ENCODE data around the gene TYW5. TPM values are rescaled to one million over a fixed set of nuclear protein-coding genes. Genes with fewer than 3 reads are reported as not detected.
A peak's percentile ranks its signal among the peaks of the same experiment; 100 is the strongest.

TYW5 gene
- total RNA-seq, 1 experiment from 2014 or later, result 9.0 TPM

DNA sequence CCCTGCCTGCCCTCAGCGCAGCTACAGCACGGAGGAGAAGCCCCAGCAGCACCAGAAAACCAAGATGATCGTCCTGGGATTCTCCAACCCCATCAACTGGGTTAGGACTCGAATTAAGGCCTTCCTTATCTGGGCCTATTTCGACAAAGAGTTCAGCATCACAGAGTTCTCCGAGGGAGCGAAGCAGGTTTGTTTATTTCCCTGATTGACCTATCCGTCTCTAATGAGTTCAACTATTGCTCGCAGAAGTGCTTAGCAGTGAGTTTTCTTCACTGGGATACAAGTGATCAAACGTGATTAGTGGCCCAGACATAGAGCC lies 730 bp upstream of the TYW5 start:
- peak overlapping the region; percentile 82 for H3K27ac ChIP-seq (ENCODE audit: low read length)
- TF ChIP-seq, protein P1, sequence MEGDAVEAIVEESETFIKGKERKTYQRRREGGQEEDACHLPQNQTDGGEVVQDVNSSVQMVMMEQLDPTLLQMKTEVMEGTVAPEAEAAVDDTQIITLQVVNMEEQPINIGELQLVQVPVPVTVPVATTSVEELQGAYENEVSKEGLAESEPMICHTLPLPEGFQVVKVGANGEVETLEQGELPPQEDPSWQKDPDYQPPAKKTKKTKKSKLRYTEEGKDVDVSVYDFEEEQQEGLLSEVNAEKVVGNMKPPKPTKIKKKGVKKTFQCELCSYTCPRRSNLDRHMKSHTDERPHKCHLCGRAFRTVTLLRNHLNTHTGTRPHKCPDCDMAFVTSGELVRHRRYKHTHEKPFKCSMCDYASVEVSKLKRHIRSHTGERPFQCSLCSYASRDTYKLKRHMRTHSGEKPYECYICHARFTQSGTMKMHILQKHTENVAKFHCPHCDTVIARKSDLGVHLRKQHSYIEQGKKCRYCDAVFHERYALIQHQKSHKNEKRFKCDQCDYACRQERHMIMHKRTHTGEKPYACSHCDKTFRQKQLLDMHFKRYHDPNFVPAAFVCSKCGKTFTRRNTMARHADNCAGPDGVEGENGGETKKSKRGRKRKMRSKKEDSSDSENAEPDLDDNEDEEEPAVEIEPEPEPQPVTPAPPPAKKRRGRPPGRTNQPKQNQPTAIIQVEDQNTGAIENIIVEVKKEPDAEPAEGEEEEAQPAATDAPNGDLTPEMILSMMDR (conservative IDR thresholded peaks at IDR 0.05; ENCODE audit: low read depth, low read length), result no peak
- no peak for TF ChIP-seq EZH2phosphoT487 (IDR thresholded peaks at IDR 0.05; ENCODE audit: borderline replicate concordance, low read length)
- TF ChIP-seq EZH2 (IDR thresholded peaks at IDR 0.05; ENCODE audit: low read length, unreplicated experiment), result no peak
- peaks cover 20% of the 10 kb centered on the region for H3K4me1 ChIP-seq (ENCODE audit: insufficient read depth, low read length)
- no peak for ATAC-seq
- no peak for DNase-seq
- POLR2A ChIA-PET (ENCODE audit: unreplicated experiment), result no interaction called here
- no peaks in the 10 kb centered on the region for H3F3A ChIP-seq (ENCODE audit: low read length, unreplicated experiment)
- intact Hi-C loops (cut with micrococcal nuclease), result no loop called here
- peaks cover 79% of the 10 kb centered on the region for H3K79me2 ChIP-seq (ENCODE audit: low read length)
- H3K4me3 ChIP-seq (ENCODE audit: low read length), result peak overlapping the region; percentile 94
- H3K27me3 ChIP-seq (ENCODE audit: low read length), result no peaks in the 10 kb centered on the region
- no peaks in the 10 kb centered on the region for H3K9me3 ChIP-seq (ENCODE audit: low read length)
- CTCF ChIA-PET, result no interaction called here
- no peaks in the 10 kb centered on the region for H3K9me2 ChIP-seq (replicated peaks; ENCODE audit: low read length)
- no TSS peak for BruUV-seq (replicated peaks)
- peak overlapping the region; percentile 80 for H2AFZ ChIP-seq (ENCODE audit: low read length)
- peaks cover 16% of the 10 kb centered on the region for H3K36me3 ChIP-seq (ENCODE audit: low read depth, low read length)
- 0 out of 2 replicates have a peak, but pooled peaks cover 4% of the 10 kb centered on the region for H4K20me1 ChIP-seq (ENCODE audit: low read length)
- H3K9ac ChIP-seq (ENCODE audit: low read length), result peak overlapping the region; percentile 84
- H3K4me2 ChIP-seq (ENCODE audit: low read length), result peak overlapping the region; percentile 86

DNA sequence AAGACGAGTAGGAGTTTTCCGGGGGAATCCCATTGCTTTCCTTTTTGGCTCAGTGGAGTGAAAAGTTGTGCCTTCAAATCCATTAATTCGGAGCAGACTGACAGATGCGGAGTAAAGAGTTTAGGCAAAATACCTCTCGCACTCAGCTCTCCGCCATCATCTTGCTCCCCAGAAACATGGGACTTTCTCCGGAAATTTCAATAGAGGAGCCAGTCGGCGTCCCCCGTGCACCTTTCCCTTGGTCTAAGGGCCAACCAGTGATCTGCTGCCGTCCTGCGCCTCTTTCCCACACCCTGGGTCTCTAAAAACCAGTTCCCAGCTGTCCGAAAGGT lies 318 bp downstream of the TYW5 start:
- DNase-seq (peak; percentile 59), ATAC-seq (peak; percentile 64)
- peak overlapping the region; percentile 94 for H3K4me3 ChIP-seq (ENCODE audit: low read length)
- POLR2A ChIA-PET (ENCODE audit: unreplicated experiment), result interaction anchor here (0.6 to 0.7 kb wide), 2 partner anchors 510 to 524 kb away, joined by 3 to 4 read pairs; no protein-coding TSS in a partner anchor
- peaks cover 20% of the 10 kb centered on the region for H3K4me1 ChIP-seq (ENCODE audit: insufficient read depth, low read length)
- H3K9me2 ChIP-seq (replicated peaks; ENCODE audit: low read length), result no peaks in the 10 kb centered on the region
- 0 out of 2 replicates have a peak, but pooled peaks cover 4% of the 10 kb centered on the region for H4K20me1 ChIP-seq (ENCODE audit: low read length)
- TSS peak; percentile 80 for BruUV-seq (replicated peaks)
- no peaks in the 10 kb centered on the region for H3F3A ChIP-seq (ENCODE audit: low read length, unreplicated experiment)
- H3K4me2 ChIP-seq (ENCODE audit: low read length), result peak overlapping the region; percentile 86
- peak overlapping the region; percentile 84 for H3K9ac ChIP-seq (ENCODE audit: low read length)
- CTCF ChIA-PET, result no interaction called here
- TF ChIP-seq, protein P1 (conservative IDR thresholded peaks at IDR 0.05; ENCODE audit: low read depth, low read length), result no peak
- no peak for TF ChIP-seq EZH2phosphoT487 (IDR thresholded peaks at IDR 0.05; ENCODE audit: borderline replicate concordance, low read length)
- TF ChIP-seq EZH2 (IDR thresholded peaks at IDR 0.05; ENCODE audit: low read length, unreplicated experiment), result no peak
- intact Hi-C loops (cut with micrococcal nuclease), result loop anchor here (1.0 kb wide), 1 partner anchor 44 kb away; the partner anchor contains the start of gene C2orf69
- H3K9me3 ChIP-seq (ENCODE audit: low read length), result no peaks in the 10 kb centered on the region
- peak overlapping the region; percentile 82 for H3K27ac ChIP-seq (ENCODE audit: low read length)
- H3K27me3 ChIP-seq (ENCODE audit: low read length), result no peaks in the 10 kb centered on the region
- H3K79me2 ChIP-seq (ENCODE audit: low read length), result peaks cover 89% of the 10 kb centered on the region
- peak overlapping the region; percentile 80 for H2AFZ ChIP-seq (ENCODE audit: low read length)
- H3K36me3 ChIP-seq (ENCODE audit: low read depth, low read length), result peaks cover 20% of the 10 kb centered on the region; the same call in 1 of the 2 replicates

DNA sequence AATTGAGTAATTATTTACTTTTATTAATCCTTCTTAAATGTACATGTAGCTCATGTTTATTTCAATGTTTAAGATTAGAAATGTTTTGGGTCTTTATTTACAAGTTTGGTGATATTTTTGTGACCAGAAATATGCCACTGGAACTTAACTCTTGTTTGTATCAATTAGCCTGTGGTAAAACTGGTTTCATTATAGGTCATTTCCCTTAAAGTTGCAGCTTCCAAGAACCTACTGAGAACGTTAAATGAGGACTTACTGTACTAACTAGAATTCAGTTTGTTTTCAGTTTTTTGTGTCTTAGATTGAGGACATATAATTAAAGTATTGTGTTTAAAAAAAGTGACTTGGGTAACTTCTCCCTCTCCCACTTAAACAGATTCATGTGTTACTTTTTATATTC lies 4.3 kb downstream of the TYW5 start:
- H3K4me1 ChIP-seq (ENCODE audit: insufficient read depth, low read length), result peaks cover 11% of the 10 kb centered on the region
- no peaks in the 10 kb centered on the region for H4K20me1 ChIP-seq (ENCODE audit: low read length)
- H3K36me3 ChIP-seq (ENCODE audit: low read depth, low read length), result peaks cover 34% of the 10 kb centered on the region
- H3K79me2 ChIP-seq (ENCODE audit: low read length), result peaks cover 61% of the 10 kb centered on the region
- TF ChIP-seq EZH2phosphoT487 (IDR thresholded peaks at IDR 0.05; ENCODE audit: borderline replicate concordance, low read length), result no peak
- TF ChIP-seq, protein P1 (conservative IDR thresholded peaks at IDR 0.05; ENCODE audit: low read depth, low read length), result no peak
- TF ChIP-seq EZH2 (IDR thresholded peaks at IDR 0.05; ENCODE audit: low read length, unreplicated experiment), result no peak
- CTCF ChIA-PET, result no interaction called here
- intact Hi-C loops (cut with micrococcal nuclease), result no loop called here
- POLR2A ChIA-PET (ENCODE audit: unreplicated experiment), result no interaction called here
- no peak overlapping the region for H3K9ac ChIP-seq (ENCODE audit: low read length)
- H3K9me2 ChIP-seq (replicated peaks; ENCODE audit: low read length), result no peaks in the 10 kb centered on the region
- H3K27ac ChIP-seq (ENCODE audit: low read length), result no peak overlapping the region
- no TSS peak for BruUV-seq (replicated peaks)
- no peaks in the 10 kb centered on the region for H3K27me3 ChIP-seq (ENCODE audit: low read length)
- no peak overlapping the region for H3K4me3 ChIP-seq (ENCODE audit: low read length)
- H3F3A ChIP-seq (ENCODE audit: low read length, unreplicated experiment), result no peaks in the 10 kb centered on the region
- DNase-seq (no peak), ATAC-seq (no peak)
- H2AFZ ChIP-seq (ENCODE audit: low read length), result no peak overlapping the region
- no peaks in the 10 kb centered on the region for H3K9me3 ChIP-seq (ENCODE audit: low read length)
- H3K4me2 ChIP-seq (ENCODE audit: low read length), result no peak overlapping the region

Measured in PC-3 (cell line).